Vagina (tissue), 2 donors: ENCODE results near the gene ELK3.

Experiments used
- POLR2A ChIP-seq, 2 donors: fragments of 450-650 bp; IDR thresholded peaks; one replicate each; pipeline ENCODE4 v1.6.1; 2017; ENCODE audit warnings: antibody characterized with exemption in 2 of 2, mild to moderate bottlenecking in 2 of 2, moderate library complexity in 2 of 2
- POLR2AphosphoS5 ChIP-seq, 2 donors: sonication (generic); formaldehyde crosslinking; IDR thresholded peaks; one replicate each; pipeline ENCODE4 v1.9.0; 2017; ENCODE audit warnings: antibody characterized with exemption in 2 of 2, mild to moderate bottlenecking in 2 of 2, low read depth in 1 of 2; ENCODE audit not compliant: insufficient read depth in 1 of 2
- TF ChIP-seq, protein P1 (sequence below), 3 experiments: fragments of 450-650 bp in 2 of 3; fragments of 200-600 bp in 1 of 3; sonication (generic) in 1 of 3; IDR thresholded peaks; one replicate each; pipeline ENCODE4 v1.5.1; 2017 to 2019; ENCODE audit warnings: antibody characterized with exemption in 3 of 3, mild to moderate bottlenecking in 2 of 3, moderate library complexity in 2 of 3

DNA sequence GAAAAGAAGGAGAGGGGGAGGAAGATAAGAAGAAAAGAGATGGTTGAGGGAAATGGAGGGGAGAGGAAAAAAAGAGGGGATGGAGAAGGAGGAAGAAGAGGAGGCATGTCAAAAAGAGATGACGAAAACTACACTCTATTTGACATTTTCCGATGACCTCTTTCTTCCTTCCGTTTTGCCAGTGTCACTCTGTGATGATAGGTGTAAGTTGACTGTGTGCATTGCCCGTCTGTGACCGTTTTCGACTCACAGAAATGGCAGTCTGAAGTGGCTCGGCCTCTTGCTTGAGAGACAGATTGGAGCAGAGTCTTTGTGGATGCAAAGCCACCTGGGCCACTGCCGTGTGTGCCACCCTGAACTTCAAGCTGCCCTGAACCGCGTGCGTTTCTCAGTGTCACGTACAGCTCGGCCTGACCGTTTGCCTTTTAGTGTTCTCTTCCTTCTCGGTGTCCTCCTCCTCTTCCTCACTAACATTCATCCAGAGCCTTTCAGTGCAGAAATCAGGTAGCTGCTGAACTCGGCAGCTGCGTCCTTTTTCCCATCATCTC is 32.7 kb downstream of the ELK3 start:
- TF ChIP-seq POLR2A (IDR thresholded peaks at IDR 0.05): no peak
- TF ChIP-seq, protein P1, sequence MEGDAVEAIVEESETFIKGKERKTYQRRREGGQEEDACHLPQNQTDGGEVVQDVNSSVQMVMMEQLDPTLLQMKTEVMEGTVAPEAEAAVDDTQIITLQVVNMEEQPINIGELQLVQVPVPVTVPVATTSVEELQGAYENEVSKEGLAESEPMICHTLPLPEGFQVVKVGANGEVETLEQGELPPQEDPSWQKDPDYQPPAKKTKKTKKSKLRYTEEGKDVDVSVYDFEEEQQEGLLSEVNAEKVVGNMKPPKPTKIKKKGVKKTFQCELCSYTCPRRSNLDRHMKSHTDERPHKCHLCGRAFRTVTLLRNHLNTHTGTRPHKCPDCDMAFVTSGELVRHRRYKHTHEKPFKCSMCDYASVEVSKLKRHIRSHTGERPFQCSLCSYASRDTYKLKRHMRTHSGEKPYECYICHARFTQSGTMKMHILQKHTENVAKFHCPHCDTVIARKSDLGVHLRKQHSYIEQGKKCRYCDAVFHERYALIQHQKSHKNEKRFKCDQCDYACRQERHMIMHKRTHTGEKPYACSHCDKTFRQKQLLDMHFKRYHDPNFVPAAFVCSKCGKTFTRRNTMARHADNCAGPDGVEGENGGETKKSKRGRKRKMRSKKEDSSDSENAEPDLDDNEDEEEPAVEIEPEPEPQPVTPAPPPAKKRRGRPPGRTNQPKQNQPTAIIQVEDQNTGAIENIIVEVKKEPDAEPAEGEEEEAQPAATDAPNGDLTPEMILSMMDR (IDR thresholded peaks at IDR 0.05): no peak
- no peak for TF ChIP-seq POLR2AphosphoS5 (IDR thresholded peaks at IDR 0.05; ENCODE audit: insufficient read depth in 1 of 2, low read depth in 1 of 2)
